ENCODE results near the gene INPP5E.

Gene INPP5E

GRCh38 chr9:136454026-136454796 lies 14.6 kb upstream of the INPP5E start:
- no peak overlapping the region for H3K4me3 ChIP-seq (ENCODE audit: low read length)
- peaks cover 55% of the 10 kb centered on the region for H3K36me3 ChIP-seq (ENCODE audit: control insufficient read depth, insufficient read depth, low read length)
- no peaks in the 10 kb centered on the region for H3K4me1 ChIP-seq (ENCODE audit: control insufficient read depth, insufficient read depth, low read length)
- no peaks in the 10 kb centered on the region for H3K27me3 ChIP-seq (ENCODE audit: control insufficient read depth, insufficient read depth, low read length)
- no peaks in the 10 kb centered on the region for H3K9me3 ChIP-seq (ENCODE audit: control insufficient read depth, low read length)
- no peak overlapping the region for H3K9ac ChIP-seq (ENCODE audit: low read length)

DNA sequence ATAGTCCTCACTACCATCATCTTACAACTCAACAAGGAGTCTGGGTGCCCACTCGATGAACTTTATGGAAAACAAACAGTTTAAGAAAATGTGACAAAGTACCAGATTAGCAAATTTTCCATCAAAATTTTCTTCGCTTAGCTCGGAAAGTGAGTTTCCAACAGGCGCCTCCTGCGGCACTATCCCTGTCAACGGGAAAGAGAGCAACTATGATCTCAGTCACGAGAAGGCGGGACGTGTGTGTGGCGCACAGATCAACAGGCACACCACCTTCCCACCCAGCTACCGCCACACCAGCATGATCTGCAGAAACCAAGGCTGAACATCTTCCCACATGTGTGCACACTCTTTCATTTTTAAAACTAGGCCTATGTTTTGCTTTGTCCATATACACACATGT lies 13.7 kb upstream of the INPP5E start:
- Histone ChIP-seq H3K36me3 (ENCODE audit: control insufficient read depth, insufficient read depth, low read length) (peaks cover 55% of the 10 kb centered on the region), H3K4me1 (ENCODE audit: control insufficient read depth, insufficient read depth, low read length) (no peaks in the 10 kb centered on the region), H3K27me3 (ENCODE audit: control insufficient read depth, insufficient read depth, low read length) (no peaks in the 10 kb centered on the region), H3K9me3 (ENCODE audit: control insufficient read depth, low read length) (no peaks in the 10 kb centered on the region), H3K9ac (ENCODE audit: low read length) (no peak overlapping the region), H3K4me3 (ENCODE audit: low read length) (no peak overlapping the region)

GRCh38 chr9:136451221-136451877 lies 11.7 kb upstream of the INPP5E start:
- H3K4me1 ChIP-seq (ENCODE audit: control insufficient read depth, insufficient read depth, low read length), result no peaks in the 10 kb centered on the region
- no peaks in the 10 kb centered on the region for H3K27me3 ChIP-seq (ENCODE audit: control insufficient read depth, insufficient read depth, low read length)
- no peak overlapping the region for H3K4me3 ChIP-seq (ENCODE audit: low read length)
- H3K9me3 ChIP-seq (ENCODE audit: control insufficient read depth, low read length), result no peaks in the 10 kb centered on the region
- peaks cover 53% of the 10 kb centered on the region for H3K36me3 ChIP-seq (ENCODE audit: control insufficient read depth, insufficient read depth, low read length)
- H3K9ac ChIP-seq (ENCODE audit: low read length), result no peak overlapping the region

DNA sequence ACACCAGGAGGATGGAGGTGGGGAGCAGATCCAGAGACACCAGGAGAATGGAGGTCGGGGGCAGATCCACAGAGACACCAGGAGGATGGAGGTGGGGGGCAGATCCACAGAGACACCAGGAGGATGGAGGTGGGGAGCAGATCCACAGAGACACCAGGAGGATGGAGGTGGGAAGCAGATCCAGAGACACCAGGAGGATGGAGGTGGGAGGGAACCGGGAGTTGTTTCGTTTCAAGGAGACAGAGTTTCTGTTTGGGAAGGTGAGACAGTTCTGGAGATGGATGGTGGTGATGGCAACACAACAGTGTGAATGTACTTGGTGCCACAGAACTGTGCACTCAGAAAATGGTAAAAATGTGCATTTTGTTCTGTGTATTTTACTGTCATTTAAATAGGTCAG lies 9.0 kb upstream of the INPP5E start:
- no peak overlapping the region for H3K4me3 ChIP-seq (ENCODE audit: low read length)
- no peak overlapping the region for H3K9ac ChIP-seq (ENCODE audit: low read length)
- H3K27me3 ChIP-seq (ENCODE audit: control insufficient read depth, insufficient read depth, low read length), result no peaks in the 10 kb centered on the region
- H3K36me3 ChIP-seq (ENCODE audit: control insufficient read depth, insufficient read depth, low read length), result peaks cover 26% of the 10 kb centered on the region
- H3K4me1 ChIP-seq (ENCODE audit: control insufficient read depth, insufficient read depth, low read length), result no peaks in the 10 kb centered on the region
- no peaks in the 10 kb centered on the region for H3K9me3 ChIP-seq (ENCODE audit: control insufficient read depth, low read length)

DNA sequence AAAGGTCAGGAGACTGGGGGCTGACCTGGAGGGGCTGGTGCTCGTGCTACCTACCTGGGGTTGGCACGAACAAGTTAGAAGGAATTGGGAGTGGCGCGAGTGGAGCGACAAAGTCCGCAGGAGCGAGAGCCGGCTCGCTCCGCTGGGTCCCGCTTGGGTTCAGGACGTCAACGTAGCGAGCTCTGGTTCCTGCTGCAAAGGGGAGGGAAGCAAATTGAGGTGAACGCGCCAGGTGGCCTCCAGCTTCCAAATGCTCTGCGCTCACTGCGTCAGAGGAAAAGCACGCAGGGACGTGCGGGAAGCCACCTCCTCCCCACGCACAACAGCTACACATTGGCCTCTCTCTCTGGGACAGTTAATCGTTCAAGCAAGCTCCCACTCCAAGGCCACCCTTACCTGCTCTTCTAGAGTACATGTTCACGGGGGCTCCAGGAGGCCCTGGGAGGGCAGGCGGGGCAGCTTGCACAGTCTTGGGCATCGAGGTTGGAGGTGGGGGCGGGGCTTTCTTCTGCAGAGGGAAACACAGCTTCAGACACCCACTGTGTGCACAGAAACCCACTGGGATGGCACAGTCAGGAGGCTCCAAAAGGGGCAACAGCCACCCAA lies 7.6 kb upstream of the INPP5E start:
- Histone ChIP-seq H3K36me3 (ENCODE audit: control insufficient read depth, insufficient read depth, low read length) (peaks cover 24% of the 10 kb centered on the region), H3K9me3 (ENCODE audit: control insufficient read depth, low read length) (no peaks in the 10 kb centered on the region), H3K4me1 (ENCODE audit: control insufficient read depth, insufficient read depth, low read length) (no peaks in the 10 kb centered on the region), H3K9ac (ENCODE audit: low read length) (no peak overlapping the region), H3K4me3 (ENCODE audit: low read length) (no peak overlapping the region), H3K27me3 (ENCODE audit: control insufficient read depth, insufficient read depth, low read length) (no peaks in the 10 kb centered on the region)

- H3K9ac ChIP-seq (ENCODE audit: low read length), result no peak overlapping the region
- no peak overlapping the region for H3K4me3 ChIP-seq (ENCODE audit: low read length)
- H3K9me3 ChIP-seq (ENCODE audit: control insufficient read depth, low read length), result no peaks in the 10 kb centered on the region
- H3K36me3 ChIP-seq (ENCODE audit: control insufficient read depth, insufficient read depth, low read length), result peaks cover 34% of the 10 kb centered on the region
- no peaks in the 10 kb centered on the region for H3K27me3 ChIP-seq (ENCODE audit: control insufficient read depth, insufficient read depth, low read length)
- no peaks in the 10 kb centered on the region for H3K4me1 ChIP-seq (ENCODE audit: control insufficient read depth, insufficient read depth, low read length)
These were observed 6.2 kb upstream of the INPP5E start for GRCh38 chr9:136445799-136446198.

- peaks cover 29% of the 10 kb centered on the region for H3K36me3 ChIP-seq (ENCODE audit: control insufficient read depth, insufficient read depth, low read length)
These were observed 4.5 kb upstream of the INPP5E start for GRCh38 chr9:136444102-136444501.

DNA sequence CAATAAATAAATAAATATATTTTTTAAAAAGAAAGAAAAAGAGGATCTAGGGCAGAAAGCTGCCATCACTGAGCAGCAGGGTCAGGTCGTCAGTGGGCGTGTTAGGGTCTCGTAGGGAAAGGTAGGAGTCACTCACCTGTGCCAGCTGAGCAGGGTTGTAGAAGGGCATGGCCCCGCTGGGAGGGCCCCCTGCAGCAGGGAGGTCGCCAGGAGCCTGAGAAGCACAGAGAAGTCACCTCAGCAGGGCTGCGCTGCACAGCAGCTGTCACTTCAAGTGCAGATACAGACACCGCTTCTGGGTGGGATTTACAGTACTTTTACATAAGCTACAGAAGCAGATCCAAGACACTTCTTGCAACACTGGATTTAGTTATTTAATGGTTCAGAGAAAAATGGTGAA lies 4.0 kb upstream of the INPP5E start:
- H3K4me1 ChIP-seq (ENCODE audit: control insufficient read depth, insufficient read depth, low read length), result peaks cover 10% of the 10 kb centered on the region
- H3K27me3 ChIP-seq (ENCODE audit: control insufficient read depth, insufficient read depth, low read length), result no peaks in the 10 kb centered on the region
- H3K36me3 ChIP-seq (ENCODE audit: control insufficient read depth, insufficient read depth, low read length), result peaks cover 29% of the 10 kb centered on the region
- no peak overlapping the region for H3K4me3 ChIP-seq (ENCODE audit: low read length)
- H3K9me3 ChIP-seq (ENCODE audit: control insufficient read depth, low read length), result no peaks in the 10 kb centered on the region
- no peak overlapping the region for H3K9ac ChIP-seq (ENCODE audit: low read length)

More at GRCh38 chr9:136444102-136444501, 4.5 kb upstream of the INPP5E start:
- Histone ChIP-seq H3K4me1 (ENCODE audit: control insufficient read depth, insufficient read depth, low read length) (peaks cover 6% of the 10 kb centered on the region), H3K9ac (ENCODE audit: low read length) (no peak overlapping the region), H3K4me3 (ENCODE audit: low read length) (no peak overlapping the region), H3K9me3 (ENCODE audit: control insufficient read depth, low read length) (no peaks in the 10 kb centered on the region), H3K27me3 (ENCODE audit: control insufficient read depth, insufficient read depth, low read length) (no peaks in the 10 kb centered on the region)

DNA sequence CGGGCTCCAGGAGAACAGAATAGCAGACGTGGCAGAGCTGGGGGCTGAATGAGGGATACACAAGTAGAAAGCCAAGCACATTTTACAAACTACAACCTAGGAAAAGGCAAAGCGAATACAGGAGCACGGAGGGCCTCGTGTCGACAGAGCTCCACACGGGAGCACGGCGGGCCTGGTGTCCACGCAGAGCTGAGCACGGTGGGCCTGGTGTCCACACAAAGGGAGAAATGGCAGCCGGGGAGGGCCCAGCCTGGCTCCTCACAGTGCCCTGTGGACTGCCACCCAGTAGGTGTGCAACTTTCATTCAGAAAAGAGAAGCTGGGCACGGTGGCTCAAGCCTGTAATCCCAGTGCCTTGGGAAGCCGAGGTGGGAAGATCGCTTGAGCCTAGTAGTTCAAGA lies 3.4 kb upstream of the INPP5E start:
- H3K4me3 ChIP-seq (ENCODE audit: low read length), result no peak overlapping the region
- no peaks in the 10 kb centered on the region for H3K9me3 ChIP-seq (ENCODE audit: control insufficient read depth, low read length)
- peaks cover 29% of the 10 kb centered on the region for H3K36me3 ChIP-seq (ENCODE audit: control insufficient read depth, insufficient read depth, low read length)
- no peaks in the 10 kb centered on the region for H3K27me3 ChIP-seq (ENCODE audit: control insufficient read depth, insufficient read depth, low read length)
- peaks cover 16% of the 10 kb centered on the region for H3K4me1 ChIP-seq (ENCODE audit: control insufficient read depth, insufficient read depth, low read length)
- no peak overlapping the region for H3K9ac ChIP-seq (ENCODE audit: low read length)

GRCh38 chr9:136442265-136442664 lies 2.6 kb upstream of the INPP5E start:
- H3K27me3 ChIP-seq (ENCODE audit: control insufficient read depth, insufficient read depth, low read length), result no peaks in the 10 kb centered on the region
- no peak overlapping the region for H3K9ac ChIP-seq (ENCODE audit: low read length)
- no peak overlapping the region for H3K4me3 ChIP-seq (ENCODE audit: low read length)
- H3K36me3 ChIP-seq (ENCODE audit: control insufficient read depth, insufficient read depth, low read length), result peaks cover 25% of the 10 kb centered on the region
- peaks cover 24% of the 10 kb centered on the region for H3K4me1 ChIP-seq (ENCODE audit: control insufficient read depth, insufficient read depth, low read length)
- no peaks in the 10 kb centered on the region for H3K9me3 ChIP-seq (ENCODE audit: control insufficient read depth, low read length)

DNA sequence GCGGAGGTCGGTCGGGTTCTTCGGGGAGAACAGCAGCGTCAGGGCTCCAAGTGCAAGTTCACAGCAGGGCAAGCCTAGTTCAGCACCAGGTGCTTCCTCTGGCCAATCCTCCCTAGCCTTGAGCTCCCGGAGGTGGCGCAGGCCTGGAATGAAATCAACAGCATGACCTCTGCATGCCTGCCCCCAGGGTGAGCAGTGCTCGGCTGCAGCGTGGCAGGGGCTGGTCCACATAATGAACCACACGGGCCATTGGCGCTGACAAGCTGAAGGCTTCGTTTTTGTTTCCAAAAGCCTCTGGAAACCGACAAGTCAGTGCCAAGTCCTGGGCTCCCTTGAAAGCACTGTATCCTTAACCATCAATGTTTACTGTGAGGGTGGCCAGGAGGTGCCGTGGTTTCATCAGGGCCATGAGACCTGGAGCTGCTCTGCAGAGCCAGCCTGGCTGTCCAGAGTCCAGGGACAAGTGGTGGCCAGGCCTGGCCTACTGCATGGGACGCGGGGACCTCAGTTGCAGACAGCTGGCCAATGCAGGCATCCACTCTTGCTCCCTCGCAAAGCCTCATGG lies 2.1 kb upstream of the INPP5E start:
- Histone ChIP-seq H3K36me3 (ENCODE audit: control insufficient read depth, insufficient read depth, low read length) (peaks cover 20% of the 10 kb centered on the region), H3K4me1 (ENCODE audit: control insufficient read depth, insufficient read depth, low read length) (peaks cover 28% of the 10 kb centered on the region)

GRCh38 chr9:136441191-136441680 lies 1.6 kb upstream of the INPP5E start:
- Histone ChIP-seq H3K36me3 (ENCODE audit: control insufficient read depth, insufficient read depth, low read length) (peaks cover 17% of the 10 kb centered on the region), H3K27me3 (ENCODE audit: control insufficient read depth, insufficient read depth, low read length) (no peaks in the 10 kb centered on the region), H3K9ac (ENCODE audit: low read length) (no peak overlapping the region), H3K4me1 (ENCODE audit: control insufficient read depth, insufficient read depth, low read length) (peaks cover 28% of the 10 kb centered on the region), H3K4me3 (ENCODE audit: low read length) (no peak overlapping the region), H3K9me3 (ENCODE audit: control insufficient read depth, low read length) (no peaks in the 10 kb centered on the region)

More for the DNA sequence above, 2.1 kb upstream of the INPP5E start:
- no peak overlapping the region for H3K4me3 ChIP-seq (ENCODE audit: low read length)
- no peaks in the 10 kb centered on the region for H3K27me3 ChIP-seq (ENCODE audit: control insufficient read depth, insufficient read depth, low read length)
- H3K9me3 ChIP-seq (ENCODE audit: control insufficient read depth, low read length), result no peaks in the 10 kb centered on the region
- no peak overlapping the region for H3K9ac ChIP-seq (ENCODE audit: low read length)
